SW 1271 (cell line): Measurements from ENCODE around the gene AHCYL2.
A peak's percentile ranks its signal among the peaks of the same experiment; 100 is the strongest.
"Not testable (repeated sequence)": the region's sequence is repeated elsewhere in the genome, so short reads cannot be mapped to it uniquely, and the experiment has no call there.

Experiments
- DNase-seq, 2 experiments: peaks; one replicate each; lab custom pipeline; 2025; lab: John Stamatoyannopoulos, UW

Gene AHCYL2

GRCh38 chr7:129426482-129426881 is 201.7 kb downstream of the AHCYL2 start:
- DNase-seq, result no peak

DNA sequence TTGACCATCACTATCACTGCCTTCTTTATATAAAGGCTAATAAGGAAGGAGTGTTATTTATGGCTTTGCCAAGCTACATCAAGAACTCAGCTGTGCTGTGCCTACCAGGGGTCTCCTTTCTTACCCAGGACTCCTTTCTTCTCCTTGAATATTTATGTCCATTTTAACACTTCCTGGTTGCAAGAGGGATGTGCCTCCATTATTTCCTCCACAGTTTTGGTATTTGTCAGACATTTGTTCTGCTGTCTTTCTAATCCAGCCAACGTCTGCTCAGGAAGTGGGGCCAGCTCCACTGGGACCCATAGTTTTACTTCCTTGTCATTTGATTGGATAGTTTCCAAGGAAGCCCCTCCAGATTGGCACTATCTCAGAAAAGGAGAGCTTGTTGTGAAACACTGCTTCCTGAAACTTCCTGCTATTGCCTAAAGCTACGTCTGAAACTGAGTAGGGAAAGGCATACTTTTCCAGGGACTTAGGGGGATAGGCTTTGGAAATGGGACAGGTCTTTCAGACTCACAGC is 202.8 kb downstream of the AHCYL2 start:
- DNase-seq, result no peak

DNA sequence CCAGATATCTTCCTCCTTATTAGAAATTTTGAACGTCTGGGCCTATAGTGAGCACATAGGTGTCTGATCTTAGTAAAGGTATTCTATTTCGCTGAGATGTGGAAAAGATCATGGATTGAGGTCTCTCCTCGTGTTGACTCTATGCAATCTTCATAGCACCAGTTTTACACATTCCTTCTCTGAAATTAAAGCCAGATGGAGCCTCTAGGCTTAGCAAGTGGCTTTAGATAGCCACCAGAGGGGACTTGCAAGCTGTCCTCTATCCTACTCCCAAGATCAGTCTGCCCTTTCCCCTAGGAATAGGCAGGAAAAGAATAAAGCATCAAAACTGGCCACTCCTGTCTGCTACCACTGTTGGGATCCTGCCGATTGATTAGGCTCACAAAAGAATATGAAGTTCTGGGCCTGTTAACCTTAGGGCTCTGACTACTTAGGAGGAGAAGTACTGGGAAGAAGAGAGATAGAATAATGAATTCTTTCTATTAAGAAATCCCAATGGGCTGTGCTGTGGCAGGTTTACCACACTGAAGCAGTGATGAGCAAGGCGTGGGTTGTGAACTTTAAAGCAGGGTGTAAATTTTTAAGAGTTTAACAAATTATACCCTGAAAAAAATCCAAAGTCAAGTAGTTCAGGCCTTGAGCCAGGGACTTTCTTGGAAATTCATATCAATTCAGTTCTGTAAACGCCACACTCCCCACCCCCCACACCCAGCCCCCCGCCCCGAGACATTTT is 207.2 kb downstream of the AHCYL2 start:
- no peak for DNase-seq

DNA sequence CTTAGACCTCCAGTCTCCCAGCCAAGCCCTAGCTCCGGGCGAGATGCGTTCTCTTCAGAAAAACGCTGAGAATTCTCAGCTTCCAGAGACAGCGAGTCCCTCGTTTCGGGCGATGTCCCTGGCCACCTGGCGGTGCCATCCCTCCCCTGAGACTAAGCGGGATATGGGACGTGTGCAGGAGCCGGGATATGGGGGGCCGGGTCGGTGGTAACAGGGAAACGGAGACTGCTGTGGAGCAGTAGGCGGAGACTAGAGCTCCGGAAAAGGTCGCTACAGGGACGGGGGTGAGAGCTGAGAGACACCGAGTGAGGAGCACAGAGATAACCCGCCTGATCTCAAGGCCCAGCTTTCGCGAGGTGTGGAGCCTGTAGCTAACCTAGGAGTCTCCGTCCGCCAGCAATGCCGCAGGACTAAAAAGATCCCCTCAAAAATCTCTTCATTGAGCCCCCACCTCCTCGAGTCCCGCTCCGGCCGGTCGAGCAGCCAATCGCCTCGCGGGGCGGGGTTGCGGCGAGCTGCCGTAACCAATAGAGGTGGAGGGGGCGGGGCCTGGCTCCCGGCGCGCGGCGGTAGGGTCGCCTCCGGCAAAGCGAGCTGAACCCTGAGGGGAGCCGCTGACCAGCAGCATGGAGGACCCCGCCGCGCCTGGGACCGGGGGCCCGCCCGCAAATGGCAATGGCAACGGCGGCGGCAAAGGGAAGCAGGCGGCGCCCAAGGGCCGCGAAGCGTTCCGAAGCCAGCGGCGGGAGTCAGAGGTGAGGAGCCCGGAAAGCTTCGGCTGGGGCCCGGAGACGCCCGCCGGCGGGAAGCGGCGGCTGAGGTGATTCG is 209.2 kb downstream of the AHCYL2 start, which contains the start of gene STRIP2:
Gene STRIP2 (plus strand): TSS at position 586 of the 828 bp plus-strand sequence. CDS start 41 bp downstream, at position 627.
- peak; percentile 79 to 88 for DNase-seq

DNA sequence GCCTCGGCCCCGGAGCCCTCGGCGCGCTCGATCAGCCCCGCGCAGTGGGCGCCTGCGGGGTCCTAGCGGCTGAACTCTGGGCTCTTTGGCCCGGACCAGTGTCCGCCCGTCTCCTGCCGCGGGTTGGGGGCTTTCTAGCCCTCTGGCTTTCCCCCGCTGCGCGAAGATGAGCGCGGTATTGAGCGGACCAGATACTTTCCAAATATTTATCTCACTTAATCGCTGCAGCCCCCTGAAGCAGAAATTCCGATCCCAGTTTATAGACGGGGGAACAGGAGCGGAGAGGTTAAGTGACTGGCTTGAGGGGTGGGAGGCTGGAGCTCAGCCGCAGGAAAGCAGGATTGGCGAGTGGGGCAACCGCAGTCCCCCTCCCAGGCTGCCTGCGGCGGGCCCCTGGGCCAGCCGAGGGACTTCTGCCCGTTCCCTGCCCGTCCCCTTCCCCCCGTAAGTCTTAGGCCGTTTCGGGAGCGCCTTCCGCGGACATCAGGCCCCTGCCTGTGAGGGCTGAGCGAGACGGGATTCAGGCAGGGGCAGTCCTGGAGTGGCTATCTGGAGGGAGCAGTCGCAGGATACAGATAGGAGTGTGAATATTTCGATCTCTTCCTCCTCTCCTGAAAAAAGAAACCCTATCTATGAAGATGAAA is 210.0 kb downstream of the AHCYL2 start:
- DNase-seq, result no peak

GRCh38 chr7:129435414-129435829 is 210.6 kb downstream of the AHCYL2 start:
- no peak for DNase-seq

DNA sequence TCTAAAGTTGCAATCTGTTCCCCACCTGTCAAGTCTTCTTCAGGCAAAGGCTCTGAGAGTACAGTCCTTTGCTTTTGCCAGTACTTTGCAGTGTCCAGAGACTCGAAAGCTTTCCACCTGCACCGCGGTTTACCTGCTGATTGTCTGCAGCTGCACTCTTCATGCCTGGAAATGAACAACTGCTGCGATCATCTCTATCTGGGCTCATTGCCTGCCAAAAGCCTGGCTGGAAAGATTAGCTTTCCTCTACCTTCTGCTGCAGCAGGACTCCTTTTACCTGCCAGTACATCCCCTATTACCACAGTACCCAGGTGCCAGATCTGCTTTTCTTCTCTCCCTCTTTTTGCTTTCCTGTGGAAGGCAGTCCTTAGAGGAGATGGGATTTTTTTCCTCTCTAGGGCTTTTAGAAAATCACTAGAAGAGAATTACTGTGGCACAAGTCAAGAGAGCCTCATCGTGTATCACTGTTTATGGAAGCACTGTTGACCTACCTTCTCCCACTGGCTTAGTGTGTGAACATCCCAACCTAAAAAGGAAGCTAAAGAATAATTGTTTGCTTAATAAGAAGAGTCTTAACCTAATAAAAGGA is 211.6 kb downstream of the AHCYL2 start:
- DNase-seq, result no peak

DNA sequence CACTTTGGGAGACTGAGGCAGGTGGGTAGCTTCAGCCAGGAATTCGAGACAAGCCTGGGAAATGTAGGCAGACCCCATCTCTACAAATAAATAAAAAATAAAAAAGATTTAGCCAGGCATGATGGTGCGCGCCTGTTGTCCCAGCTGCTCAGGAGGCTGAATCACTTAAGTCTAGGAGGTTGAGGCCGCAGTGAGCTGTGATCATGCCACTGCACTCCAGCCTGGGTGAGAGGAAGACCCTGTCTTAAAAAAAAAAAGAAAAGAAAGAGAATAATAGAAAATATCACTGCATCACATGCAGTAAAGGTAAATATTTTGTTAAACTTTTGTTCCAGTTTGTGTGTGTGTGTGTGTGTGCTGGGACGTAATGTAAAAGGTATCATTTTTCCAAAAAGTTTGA is 212.4 kb downstream of the AHCYL2 start:
- no peak for DNase-seq

- DNase-seq, result no peak
These were observed 213.5 kb downstream of the AHCYL2 start for GRCh38 chr7:129438281-129438838.

DNA sequence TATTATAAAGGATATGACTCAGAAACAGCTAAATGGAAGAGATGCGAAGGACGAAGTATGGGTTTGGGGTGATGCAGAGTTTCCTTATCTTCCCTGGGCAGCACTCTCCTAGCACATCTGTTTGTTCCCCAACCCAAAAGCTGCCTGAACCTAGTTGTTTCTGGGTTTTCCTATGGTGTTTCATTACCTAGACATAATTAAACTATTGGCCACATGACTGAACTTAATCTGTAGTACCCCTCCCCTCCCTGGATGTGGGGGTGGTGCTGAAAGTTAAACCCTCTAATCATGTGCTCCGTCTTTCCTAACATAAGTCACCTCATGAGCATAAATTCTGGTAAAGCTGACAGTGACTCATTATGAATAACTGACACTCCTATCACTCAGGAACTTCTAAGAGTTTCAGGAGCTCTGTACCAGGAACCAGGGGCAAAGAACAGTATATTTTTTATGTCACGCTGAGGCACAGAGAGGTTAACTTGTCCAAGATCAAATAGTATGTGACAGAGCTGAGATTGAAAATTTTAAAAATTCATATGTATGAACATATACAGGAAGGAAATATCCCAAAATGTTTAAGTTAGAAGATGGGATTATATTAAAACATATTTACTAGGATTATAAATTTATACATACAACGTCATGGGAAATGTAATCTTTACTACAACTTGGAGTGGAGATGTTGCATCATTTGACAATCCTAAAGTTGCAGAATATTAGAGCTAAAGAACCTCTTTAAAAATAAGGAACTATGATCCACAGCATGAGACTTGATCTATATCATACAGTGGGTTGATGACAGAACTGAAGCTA is 214.2 kb downstream of the AHCYL2 start:
- DNase-seq, result peak; percentile 10 to 71

DNA sequence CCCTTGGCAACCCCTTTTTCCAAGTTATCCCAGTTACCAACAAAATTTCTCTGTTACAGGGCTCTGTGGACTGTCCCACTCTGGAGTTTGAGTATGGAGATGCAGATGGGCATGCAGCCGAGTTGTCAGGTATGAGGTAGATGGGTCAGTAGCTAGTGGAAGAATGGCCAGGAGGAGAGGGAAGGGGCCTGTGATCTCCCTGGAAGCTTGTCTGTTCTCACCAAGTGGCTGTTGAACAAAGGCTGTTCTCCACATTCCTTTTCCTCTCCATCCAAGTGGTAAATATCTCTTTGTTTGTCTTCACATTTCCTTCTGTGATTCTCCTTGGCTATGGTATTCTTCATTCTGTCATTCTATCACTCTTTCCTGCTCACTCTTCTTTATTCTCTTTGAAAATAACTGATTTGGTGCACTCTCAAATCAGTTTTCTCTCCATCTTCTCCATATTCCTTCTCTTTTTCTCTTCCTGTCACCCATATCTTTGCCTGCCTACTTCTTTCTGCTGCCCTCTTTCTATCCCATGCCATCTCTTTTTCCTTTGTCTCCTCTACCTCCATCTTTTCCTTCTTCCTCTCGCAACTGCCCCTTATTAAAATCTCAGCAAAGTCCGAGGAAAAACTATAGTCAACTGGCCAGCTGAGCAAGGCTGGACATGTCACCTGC is 215.3 kb downstream of the AHCYL2 start:
- DNase-seq, result no peak

- DNase-seq, result no peak
These were observed 218.8 kb downstream of the AHCYL2 start for GRCh38 chr7:129443612-129444011.

DNA sequence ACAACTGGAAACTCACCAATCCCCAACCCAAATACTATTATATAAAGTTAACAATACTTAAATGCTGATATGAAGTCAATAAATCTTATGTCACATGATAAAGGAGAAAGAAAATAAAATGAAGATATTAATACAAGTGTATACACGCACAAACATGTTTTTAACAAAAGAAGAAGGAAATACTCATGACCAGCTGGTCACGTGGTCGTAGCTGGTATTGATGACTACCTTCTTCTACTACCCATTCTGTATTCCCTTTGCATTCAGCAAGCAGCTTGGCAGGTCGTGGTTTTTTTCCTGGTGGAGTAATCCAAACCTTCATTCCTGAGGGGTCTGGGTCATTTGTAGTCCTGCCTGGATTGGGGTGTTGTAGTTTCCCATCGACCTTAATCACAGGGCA is 219.9 kb downstream of the AHCYL2 start:
- not testable (repeated sequence) for DNase-seq

GRCh38 chr7:129446925-129447324 is 222.1 kb downstream of the AHCYL2 start:
- DNase-seq, result not testable (repeated sequence)

DNA sequence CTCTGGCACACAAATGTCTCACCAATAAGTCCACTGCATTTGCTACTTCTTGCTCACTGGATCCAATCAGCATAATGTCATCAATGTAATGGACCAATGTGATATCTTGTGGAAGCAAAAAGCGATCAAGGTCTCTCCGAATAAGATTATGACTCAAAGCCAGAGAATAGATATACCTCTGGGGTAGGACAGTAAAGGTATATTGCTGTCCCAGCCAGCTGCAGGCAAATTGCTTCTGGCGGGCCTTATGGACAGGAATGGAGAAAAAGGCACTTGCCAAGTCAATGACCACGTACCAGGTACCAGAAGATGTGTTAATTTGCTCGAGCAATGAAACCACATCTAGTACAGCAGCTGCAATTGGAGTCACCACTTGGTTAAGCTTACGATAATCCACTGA is 222.6 kb downstream of the AHCYL2 start:
- DNase-seq, result not testable (repeated sequence)

- not testable (repeated sequence) for DNase-seq
These were observed 223.8 kb downstream of the AHCYL2 start for GRCh38 chr7:129448608-129449007.

DNA sequence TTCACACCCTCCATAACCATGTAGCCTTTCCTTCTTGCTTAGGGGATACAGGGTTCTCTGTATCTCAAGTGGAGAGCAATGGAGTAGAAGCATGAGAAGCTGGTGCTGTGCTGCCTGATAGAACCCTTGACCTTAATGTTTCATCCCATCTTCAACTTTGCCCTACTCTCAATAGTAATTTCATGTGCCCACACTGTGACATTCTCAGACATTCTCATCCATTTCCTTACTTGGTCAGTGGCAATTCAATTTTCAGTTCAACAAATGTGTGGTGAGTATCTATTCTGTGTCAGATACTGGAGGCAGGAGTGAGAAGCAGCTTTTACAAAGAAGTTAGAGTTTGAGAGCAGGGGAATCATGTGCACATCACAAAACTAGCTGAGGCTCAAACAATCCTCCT is 225.5 kb downstream of the AHCYL2 start:
- no peak for DNase-seq

GRCh38 chr7:129452589-129453231 is 227.9 kb downstream of the AHCYL2 start:
- DNase-seq, result no peak

GRCh38 chr7:129453510-129454248 is 228.8 kb downstream of the AHCYL2 start:
- DNase-seq, result no peak
